Glutamatergic neuron (in vitro differentiated cells): Measurements from ENCODE around the gene DCAF16. TPM values are rescaled to one million over a fixed set of nuclear protein-coding genes. Genes with fewer than 3 reads are reported as not detected.

Experiments
- DNase-seq: peaks from one replicate; pipeline ENCODE4 v3.0.0; 2022
- H3K27ac Mint-ChIP-seq: one replicate; pipeline ENCODE4 v1.8.0; 2020; ENCODE audit warnings: mild to moderate bottlenecking, mixed read lengths, inconsistent platforms; ENCODE audit not compliant: unreplicated experiment
- H3K27me3 Mint-ChIP-seq: one replicate; pipeline ENCODE4 v1.8.0; 2020; ENCODE audit warnings: mild to moderate bottlenecking, moderate library complexity, mixed read lengths, inconsistent platforms; ENCODE audit not compliant: unreplicated experiment
- H3K36me3 Mint-ChIP-seq: one replicate; pipeline ENCODE4 v1.8.0; 2020; ENCODE audit warnings: mild to moderate bottlenecking, mixed read lengths, inconsistent platforms; ENCODE audit not compliant: unreplicated experiment
- H3K4me1 Mint-ChIP-seq: one replicate; pipeline ENCODE4 v1.8.0; 2020; ENCODE audit warnings: mild to moderate bottlenecking, low read depth, mixed read lengths, inconsistent platforms; ENCODE audit not compliant: unreplicated experiment
- H3K4me3 Mint-ChIP-seq: one replicate; pipeline ENCODE4 v1.8.0; 2020; ENCODE audit warnings: mild to moderate bottlenecking, mixed read lengths, inconsistent platforms; ENCODE audit not compliant: unreplicated experiment
- H3K9me3 Mint-ChIP-seq: one replicate; pipeline ENCODE4 v1.8.0; 2020; ENCODE audit warnings: mild to moderate bottlenecking, moderate library complexity, mixed read lengths, inconsistent platforms; ENCODE audit not compliant: unreplicated experiment
- CTCF ChIP-seq: fragments of 200-600 bp; sonication (generic); IDR thresholded peaks from one replicate; pipeline ENCODE4 v1.5.0; 2021; ENCODE audit not compliant: partially characterized antibody, unreplicated experiment
- total RNA-seq: library from RNA; stranded (reverse); fragmentation: NEBNext Ultra II Directional; extraction: Animal tissue kit (Norgen Biotek cat#: 25700); gene quantifications from one replicate; pipeline ENCODE4 v1.2.1, GENCODE V29; 2021; ENCODE audit not compliant: unreplicated experiment

Gene DCAF16
- total RNA-seq, 1 donor from 2014 or later: 39.5 TPM

DNA sequence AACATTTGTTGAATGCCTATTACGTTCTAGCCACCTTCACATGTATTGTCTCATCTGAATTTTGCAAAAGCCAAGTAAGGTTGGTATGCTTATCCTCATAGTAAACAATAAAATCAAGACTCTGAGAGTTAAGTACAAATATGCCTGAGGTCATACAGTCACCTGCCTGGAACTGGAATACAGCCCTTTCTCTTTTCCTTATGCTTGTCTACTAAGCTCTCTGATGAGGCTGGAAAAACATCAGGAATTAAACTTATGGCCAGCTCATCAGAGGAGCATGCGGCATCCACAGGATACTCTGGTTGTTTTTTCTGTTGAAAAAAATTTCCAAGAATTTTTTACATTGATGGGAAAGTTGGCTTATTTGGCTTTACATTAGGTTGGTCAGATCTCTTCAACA lies 35.7 kb upstream of the DCAF16 start:
- no peaks in the 10 kb centered on the region for H3K4me1 Mint-ChIP-seq
- H3K36me3 Mint-ChIP-seq: no peaks in the 10 kb centered on the region
- no peak overlapping the region for H3K27ac Mint-ChIP-seq
- H3K27me3 Mint-ChIP-seq: no peaks in the 10 kb centered on the region
- no peak for TF ChIP-seq CTCF
- no peaks in the 10 kb centered on the region for H3K9me3 Mint-ChIP-seq
- DNase-seq: no peak
- no peak overlapping the region for H3K4me3 Mint-ChIP-seq

GRCh38 chr4:17823871-17824669 lies 13.5 kb upstream of the DCAF16 start:
- Mint-ChIP-seq H3K4me3 (no peak overlapping the region), H3K4me1 (peaks cover 13% of the 10 kb centered on the region), H3K36me3 (no peaks in the 10 kb centered on the region), H3K9me3 (no peaks in the 10 kb centered on the region), H3K27me3 (no peaks in the 10 kb centered on the region), H3K27ac (no peak overlapping the region)
- no peak for TF ChIP-seq CTCF
- DNase-seq: no peak

DNA sequence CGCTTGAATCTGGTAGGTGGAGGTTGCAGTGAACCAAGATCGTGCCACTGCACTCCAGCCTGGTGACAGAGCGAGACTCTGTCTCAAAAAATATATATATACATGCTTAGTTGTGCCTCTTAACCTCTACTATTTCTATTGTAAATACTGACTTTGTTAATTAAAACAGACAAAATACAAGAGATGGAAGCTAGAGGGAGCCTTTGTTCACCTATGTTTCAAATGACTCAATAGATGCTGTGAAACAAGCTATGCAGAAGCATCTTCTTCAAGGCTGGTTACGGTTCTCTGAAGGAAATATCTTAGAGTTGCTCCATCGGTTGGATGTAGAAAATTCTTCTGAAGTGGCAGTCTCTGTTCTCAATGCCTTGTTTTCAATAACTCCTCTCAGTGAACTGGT lies 6.5 kb upstream of the DCAF16 start:
- Mint-ChIP-seq H3K36me3 (no peaks in the 10 kb centered on the region), H3K27me3 (no peaks in the 10 kb centered on the region), H3K27ac (no peak overlapping the region), H3K4me3 (no peak overlapping the region), H3K4me1 (peaks cover 9% of the 10 kb centered on the region), H3K9me3 (no peaks in the 10 kb centered on the region)
- DNase-seq: no peak
- TF ChIP-seq CTCF: peak; percentile 25

DNA sequence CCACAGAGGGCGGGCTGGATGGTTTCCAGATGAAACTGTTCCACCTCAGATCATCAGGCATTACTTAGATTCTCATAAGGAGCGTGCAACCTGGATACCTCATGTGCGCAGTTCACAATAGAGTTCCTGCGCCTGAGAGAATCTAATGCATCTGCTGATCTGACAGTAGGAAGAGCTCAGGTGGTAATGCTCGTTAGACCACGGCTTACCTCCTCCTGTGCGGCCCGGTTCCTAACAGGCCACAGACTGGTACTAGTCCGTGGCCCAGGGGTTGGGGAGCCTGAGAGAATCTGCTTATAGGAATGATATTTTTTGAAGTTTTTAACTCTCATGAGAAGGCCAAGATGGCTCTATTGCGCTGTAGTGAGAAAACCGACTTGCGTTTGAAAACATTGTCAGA lies 5.6 kb upstream of the DCAF16 start:
- no peaks in the 10 kb centered on the region for H3K36me3 Mint-ChIP-seq
- TF ChIP-seq CTCF: no peak

DNA sequence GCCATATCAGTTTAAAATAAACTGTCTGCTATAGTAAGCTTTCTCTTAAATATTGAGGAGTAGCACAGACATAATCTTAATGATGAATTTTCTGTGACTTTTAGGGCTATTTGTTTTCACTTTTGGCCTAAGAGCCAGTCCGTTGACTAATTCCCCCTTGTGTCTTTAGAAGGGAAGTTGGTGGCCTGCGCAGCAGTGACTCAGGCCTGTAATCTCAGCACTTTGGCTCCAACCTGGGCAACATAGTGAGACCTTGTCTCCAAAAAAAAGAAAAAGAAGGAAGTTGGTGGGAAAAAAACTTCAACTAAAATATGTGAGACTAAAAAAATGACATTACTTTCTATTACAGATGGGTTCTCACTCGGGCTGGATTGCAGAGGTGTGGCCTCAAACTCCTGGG lies 3.6 kb upstream of the DCAF16 start:
- peaks cover 10% of the 10 kb centered on the region for H3K27me3 Mint-ChIP-seq
- no peak for TF ChIP-seq CTCF
- H3K4me3 Mint-ChIP-seq: no peak overlapping the region
- peaks cover 10% of the 10 kb centered on the region for H3K4me1 Mint-ChIP-seq
- H3K27ac Mint-ChIP-seq: peak overlapping the region; percentile 39
- no peaks in the 10 kb centered on the region for H3K36me3 Mint-ChIP-seq
- peaks cover 4% of the 10 kb centered on the region for H3K9me3 Mint-ChIP-seq
- no peak for DNase-seq

More for the DNA sequence above, 5.6 kb upstream of the DCAF16 start:
- H3K9me3 Mint-ChIP-seq: no peaks in the 10 kb centered on the region
- H3K27me3 Mint-ChIP-seq: peaks cover 3% of the 10 kb centered on the region
- H3K4me1 Mint-ChIP-seq: peaks cover 10% of the 10 kb centered on the region
- no peak overlapping the region for H3K27ac Mint-ChIP-seq
- DNase-seq: no peak
- H3K4me3 Mint-ChIP-seq: no peak overlapping the region
